ENCODE results near the gene NMNAT2. TPM values are rescaled to one million over a fixed set of nuclear protein-coding genes. Genes with fewer than 3 reads are reported as not detected.

Gene NMNAT2
- total RNA-seq, 1 experiment from 2014 or later = 11.4 TPM

DNA sequence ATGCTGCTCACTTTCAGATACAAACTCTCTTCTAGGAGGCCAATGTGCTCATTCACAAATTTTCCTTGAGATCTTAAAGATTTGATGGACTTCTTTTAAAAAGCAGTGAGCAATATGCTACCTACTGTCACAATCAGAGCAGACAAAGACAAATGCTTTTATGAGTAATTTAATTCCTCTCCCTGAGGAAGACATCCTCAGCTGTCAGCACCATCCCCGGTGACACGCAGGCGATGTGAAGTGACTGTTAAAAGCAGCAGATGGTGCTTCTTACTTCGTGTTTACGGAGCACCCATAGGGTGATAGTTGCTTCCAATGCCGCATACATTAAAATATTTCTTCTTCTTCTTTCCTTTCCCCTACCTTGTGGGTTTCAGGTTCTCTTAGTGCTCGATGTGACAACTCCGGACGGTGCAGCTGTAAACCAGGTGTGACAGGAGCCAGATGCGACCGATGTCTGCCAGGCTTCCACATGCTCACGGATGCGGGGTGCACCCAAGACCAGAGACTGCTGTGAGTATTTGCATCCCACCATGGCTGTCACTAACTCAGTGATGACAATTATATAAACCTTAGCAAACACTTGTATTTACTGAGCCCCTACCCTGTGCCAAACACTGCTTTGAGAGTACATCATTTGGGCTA is 203.0 kb downstream of the NMNAT2 start:
- Histone ChIP-seq H3T11ph (ENCODE audit: low read length) (no peak overlapping the region), H2BK12ac (ENCODE audit: insufficient read length, low read depth, low read length) (no peak overlapping the region), H3K9me3 (ENCODE audit: control insufficient read depth, low read depth, low read length) (no peaks in the 10 kb centered on the region), H2AK5ac (ENCODE audit: insufficient read length, low read length) (no peak overlapping the region), H4K8ac (replicated peaks; ENCODE audit: insufficient read length, low read depth, low read length) (no peak overlapping the region), H3K18ac (ENCODE audit: insufficient read length, low read depth, low read length) (no peak overlapping the region), H4K20me1 (ENCODE audit: control insufficient read depth, insufficient read depth, insufficient read length) (no peaks in the 10 kb centered on the region), H2BK120ac (ENCODE audit: low read depth, low read length, poor library complexity, severe bottlenecking) (no peak overlapping the region), H2AFZ (ENCODE audit: low read length) (no peak overlapping the region), H3K4ac (ENCODE audit: low read depth, low read length) (no peak overlapping the region), H4K5ac (ENCODE audit: insufficient read length, low read depth, low read length) (no peak overlapping the region), H3K4me2 (ENCODE audit: insufficient read depth, insufficient read length, low read length) (no peak overlapping the region), H2BK5ac (ENCODE audit: insufficient read length, low read length) (no peak overlapping the region), H3K27me3 (ENCODE audit: insufficient read depth, low read length) (no peaks in the 10 kb centered on the region), H3K14ac (ENCODE audit: insufficient read depth, low read length) (no peak overlapping the region), H3K9ac (ENCODE audit: extremely low read depth, insufficient read length, low read length) (no peak overlapping the region), H3K23ac (ENCODE audit: insufficient read length, low read depth, low read length) (no peak overlapping the region), H4K91ac (ENCODE audit: insufficient read length, low read depth, low read length) (no peak overlapping the region), H3K27ac (ENCODE audit: insufficient read length, low read depth, low read length) (no peak overlapping the region), H3K4me1 (ENCODE audit: insufficient read depth, low read length) (peaks cover 4% of the 10 kb centered on the region; the same call in 1 of the 2 replicates), H3K79me1 (ENCODE audit: insufficient read depth, low read depth, low read length, poor library complexity, severe bottlenecking) (no peaks in the 10 kb centered on the region), H3K79me2 (ENCODE audit: insufficient read depth, low read length) (no peaks in the 10 kb centered on the region), H3K23me2 (ENCODE audit: insufficient read length, low read depth, low read length, poor library complexity, severe bottlenecking) (no peaks in the 10 kb centered on the region), H2BK15ac (ENCODE audit: low read depth, low read length) (no peak overlapping the region), H2BK20ac (ENCODE audit: low read depth, low read length, poor library complexity, severe bottlenecking) (no peak overlapping the region), H3K56ac (ENCODE audit: insufficient read length, low read depth, low read length) (no peak overlapping the region)
- Mint-ChIP-seq H3K9me3 (no peaks in the 10 kb centered on the region), H3K4me3 (no peak overlapping the region), H3K4me1 (peaks cover 29 to 30% of the 10 kb centered on the region in 2 experiments), H3K27ac (no peak overlapping the region; a peak in 1 of 7 replicates), H3K27me3 (ENCODE audit: low read depth) (no peaks in the 10 kb centered on the region), H3K36me3 (ENCODE audit: insufficient read depth in 1 of 3, low read depth in 3 of 3) (no peaks in the 10 kb centered on the region)
- DNase-seq = no peak
- WGBS (ENCODE audit: extremely low coverage, insufficient read length, low lambda C conversion rate) = no CpG with 5 or more reads among the region's 13 CpGs
- TF ChIP-seq, protein P1, sequence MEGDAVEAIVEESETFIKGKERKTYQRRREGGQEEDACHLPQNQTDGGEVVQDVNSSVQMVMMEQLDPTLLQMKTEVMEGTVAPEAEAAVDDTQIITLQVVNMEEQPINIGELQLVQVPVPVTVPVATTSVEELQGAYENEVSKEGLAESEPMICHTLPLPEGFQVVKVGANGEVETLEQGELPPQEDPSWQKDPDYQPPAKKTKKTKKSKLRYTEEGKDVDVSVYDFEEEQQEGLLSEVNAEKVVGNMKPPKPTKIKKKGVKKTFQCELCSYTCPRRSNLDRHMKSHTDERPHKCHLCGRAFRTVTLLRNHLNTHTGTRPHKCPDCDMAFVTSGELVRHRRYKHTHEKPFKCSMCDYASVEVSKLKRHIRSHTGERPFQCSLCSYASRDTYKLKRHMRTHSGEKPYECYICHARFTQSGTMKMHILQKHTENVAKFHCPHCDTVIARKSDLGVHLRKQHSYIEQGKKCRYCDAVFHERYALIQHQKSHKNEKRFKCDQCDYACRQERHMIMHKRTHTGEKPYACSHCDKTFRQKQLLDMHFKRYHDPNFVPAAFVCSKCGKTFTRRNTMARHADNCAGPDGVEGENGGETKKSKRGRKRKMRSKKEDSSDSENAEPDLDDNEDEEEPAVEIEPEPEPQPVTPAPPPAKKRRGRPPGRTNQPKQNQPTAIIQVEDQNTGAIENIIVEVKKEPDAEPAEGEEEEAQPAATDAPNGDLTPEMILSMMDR (conservative IDR thresholded peaks at IDR 0.05) = no peak
